ENCODE results near the gene PLEKHA3. TPM values are rescaled to one million over a fixed set of nuclear protein-coding genes. Genes with fewer than 3 reads are reported as not detected.

The PLEKHA3 gene
- polyA plus RNA-seq, 1 donor (not counting 4 experiments of a cell fraction or from before 2014, with no cell fraction given), result 15.8 TPM

DNA sequence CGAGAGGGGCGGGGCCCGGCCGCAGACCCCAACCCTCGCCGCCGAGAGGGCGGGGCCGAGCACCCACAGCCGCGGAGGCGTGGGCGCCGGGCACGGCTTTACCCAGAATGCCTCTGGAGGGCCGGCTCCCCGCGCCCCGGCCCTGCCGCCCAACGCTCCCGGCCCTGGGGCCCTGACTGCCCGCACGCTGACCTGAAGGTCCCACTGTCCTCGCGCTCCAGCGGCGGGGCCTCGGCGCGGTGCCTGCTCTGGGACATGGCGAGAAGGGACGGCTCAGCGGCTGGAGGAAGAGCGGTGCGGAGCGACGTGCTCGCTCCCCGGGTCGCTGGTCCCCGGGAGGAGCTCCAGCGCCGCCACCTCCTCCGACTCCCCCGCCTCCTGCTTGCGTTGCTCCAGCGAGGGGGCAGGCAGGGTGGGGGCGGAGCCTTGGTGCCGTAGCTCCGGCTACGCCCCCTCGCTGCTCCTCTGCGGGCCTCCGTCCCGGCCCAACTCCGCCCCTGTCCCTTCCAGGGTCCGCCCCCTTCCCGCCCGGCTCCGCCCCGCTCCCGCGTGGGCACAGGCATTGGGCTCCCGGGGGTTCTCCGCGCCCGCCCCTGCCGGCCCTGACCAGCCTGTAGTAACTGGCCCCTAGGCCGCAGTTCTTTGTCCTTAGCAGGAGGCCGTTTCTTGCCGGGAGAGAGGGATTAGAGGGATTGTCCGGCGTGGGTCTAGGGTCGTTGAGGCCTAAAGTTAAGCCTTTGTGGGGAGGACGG, 29.3 kb upstream of the PLEKHA3 start, which contains the start of the genes PJVK and PRKRA:
PJVK (plus strand) TSS at position 605 of the 752 bp plus-strand sequence. CDS start 2,032 bp downstream, outside the sequence.
PRKRA (minus strand) TSS at position 402 of the 752 bp plus-strand sequence; CDS start at position 257, 145 bp downstream.
- dilution Hi-C loops (cut with MboI; ENCODE audit: extremely low pct_ligation_motif_present, low sequenced_read_pairs), result no loop called here
- Histone ChIP-seq H3K9me1 (ENCODE audit: control insufficient read depth, extremely low read depth, insufficient read depth, low read length) (no peaks in the 10 kb centered on the region), H3K4me3 (ENCODE audit: control insufficient read depth in 2 of 3, extremely low read depth in 1 of 3, insufficient read depth in 2 of 3, low read depth in 1 of 3, low read length in 3 of 3) (peak within 1 kb of the TSS; percentile 74 to 95 (median 83)), H3K4me1 (ENCODE audit: control insufficient read depth, extremely low read depth, insufficient read depth, low read length) (peaks cover 21% of the 10 kb centered on the region), H3K36me3 (ENCODE audit: control insufficient read depth in 2 of 2, extremely low read depth in 1 of 2, insufficient read depth in 2 of 2, low read length in 2 of 2) (peaks cover 0 to 1% of the 10 kb centered on the region in 2 experiments), H3K9ac (ENCODE audit: control insufficient read depth, extremely low read depth, insufficient read depth, low read length) (peak within 1 kb of the TSS; percentile 95), H3K4me2 (ENCODE audit: control insufficient read depth, extremely low read depth, insufficient read depth, low read depth, low read length) (peak within 1 kb of the TSS; percentile 94), H4K20me1 (ENCODE audit: control insufficient read depth, extremely low read depth, insufficient read depth, low read length) (no peaks in the 10 kb centered on the region), H3K27ac (ENCODE audit: control insufficient read depth, insufficient read depth, low read length) (peak within 1 kb of the TSS; percentile 96), H3K27me3 (ENCODE audit: control insufficient read depth, extremely low read depth, insufficient read depth, low read length) (no peaks in the 10 kb centered on the region), H3K9me3 (ENCODE audit: control insufficient read depth, low read depth, low read length) (no peaks in the 10 kb centered on the region), H2AFZ (ENCODE audit: control insufficient read depth, low read length) (peak within 1 kb of the TSS; percentile 96), H3K79me2 (ENCODE audit: control insufficient read depth, insufficient read depth, low read length) (peaks cover 25% of the 10 kb centered on the region)
- TF ChIP-seq, protein P1, sequence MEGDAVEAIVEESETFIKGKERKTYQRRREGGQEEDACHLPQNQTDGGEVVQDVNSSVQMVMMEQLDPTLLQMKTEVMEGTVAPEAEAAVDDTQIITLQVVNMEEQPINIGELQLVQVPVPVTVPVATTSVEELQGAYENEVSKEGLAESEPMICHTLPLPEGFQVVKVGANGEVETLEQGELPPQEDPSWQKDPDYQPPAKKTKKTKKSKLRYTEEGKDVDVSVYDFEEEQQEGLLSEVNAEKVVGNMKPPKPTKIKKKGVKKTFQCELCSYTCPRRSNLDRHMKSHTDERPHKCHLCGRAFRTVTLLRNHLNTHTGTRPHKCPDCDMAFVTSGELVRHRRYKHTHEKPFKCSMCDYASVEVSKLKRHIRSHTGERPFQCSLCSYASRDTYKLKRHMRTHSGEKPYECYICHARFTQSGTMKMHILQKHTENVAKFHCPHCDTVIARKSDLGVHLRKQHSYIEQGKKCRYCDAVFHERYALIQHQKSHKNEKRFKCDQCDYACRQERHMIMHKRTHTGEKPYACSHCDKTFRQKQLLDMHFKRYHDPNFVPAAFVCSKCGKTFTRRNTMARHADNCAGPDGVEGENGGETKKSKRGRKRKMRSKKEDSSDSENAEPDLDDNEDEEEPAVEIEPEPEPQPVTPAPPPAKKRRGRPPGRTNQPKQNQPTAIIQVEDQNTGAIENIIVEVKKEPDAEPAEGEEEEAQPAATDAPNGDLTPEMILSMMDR (optimal IDR thresholded peaks at IDR 0.05 in 1 of 3, IDR thresholded peaks at IDR 0.05 in 1 of 3, conservative IDR thresholded peaks at IDR 0.05 in 1 of 3; ENCODE audit: extremely low read depth in 1 of 3, insufficient read depth in 2 of 3, low read length in 3 of 3), result no peak
- no peak for TF ChIP-seq EZH2 (IDR thresholded peaks at IDR 0.05; ENCODE audit: low read length)
- DNase-seq (ENCODE audit: low read depth, low spot score), result peak; percentile 25
- FAIRE-seq, result peak; percentile 53

DNA sequence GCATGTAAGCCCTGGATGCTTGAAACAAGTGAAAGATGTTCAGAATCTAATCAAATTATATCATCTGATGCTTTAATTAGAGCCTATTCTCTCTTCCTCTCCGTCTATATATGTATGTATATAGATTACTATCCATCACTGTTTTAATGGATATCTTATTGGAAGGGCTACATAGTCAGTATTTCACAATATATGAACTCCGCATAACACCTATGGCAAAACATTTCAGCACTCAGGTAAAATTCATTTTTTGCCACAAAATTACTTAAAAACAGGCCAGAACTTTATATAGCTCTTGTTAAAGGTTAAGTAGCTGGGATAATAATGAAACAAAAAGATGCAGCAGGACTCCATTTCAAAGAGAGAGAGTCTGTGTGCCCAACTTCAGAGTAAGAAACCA, 27.9 kb upstream of the PLEKHA3 start:
- no peak for DNase-seq (ENCODE audit: low read depth, low spot score)
- no peak overlapping the region for H2AFZ ChIP-seq (ENCODE audit: control insufficient read depth, low read length)
- H3K79me2 ChIP-seq (ENCODE audit: control insufficient read depth, insufficient read depth, low read length), result peaks cover 25% of the 10 kb centered on the region
- dilution Hi-C loops (cut with MboI; ENCODE audit: extremely low pct_ligation_motif_present, low sequenced_read_pairs), result no loop called here
- H3K9ac ChIP-seq (ENCODE audit: control insufficient read depth, extremely low read depth, insufficient read depth, low read length), result no peak overlapping the region
- H3K27ac ChIP-seq (ENCODE audit: control insufficient read depth, insufficient read depth, low read length), result no peak overlapping the region
- peak overlapping the region; percentile 94 for H3K4me2 ChIP-seq (ENCODE audit: control insufficient read depth, extremely low read depth, insufficient read depth, low read depth, low read length)
- no peaks in the 10 kb centered on the region for H3K27me3 ChIP-seq (ENCODE audit: control insufficient read depth, extremely low read depth, insufficient read depth, low read length)
- no peak for FAIRE-seq
- H3K4me1 ChIP-seq (ENCODE audit: control insufficient read depth, extremely low read depth, insufficient read depth, low read length), result peaks cover 21% of the 10 kb centered on the region
- no peaks in the 10 kb centered on the region for H3K9me3 ChIP-seq (ENCODE audit: control insufficient read depth, low read depth, low read length)
- H3K9me1 ChIP-seq (ENCODE audit: control insufficient read depth, extremely low read depth, insufficient read depth, low read length), result no peaks in the 10 kb centered on the region
- H4K20me1 ChIP-seq (ENCODE audit: control insufficient read depth, extremely low read depth, insufficient read depth, low read length), result no peaks in the 10 kb centered on the region
- H3K36me3 ChIP-seq (ENCODE audit: control insufficient read depth in 2 of 2, extremely low read depth in 1 of 2, insufficient read depth in 2 of 2, low read length in 2 of 2), result peaks cover 0 to 1% of the 10 kb centered on the region in 2 experiments
- no peak overlapping the region for H3K4me3 ChIP-seq (ENCODE audit: control insufficient read depth in 2 of 3, extremely low read depth in 1 of 3, insufficient read depth in 2 of 3, low read depth in 1 of 3, low read length in 3 of 3)
- TF ChIP-seq, protein P1 (optimal IDR thresholded peaks at IDR 0.05 in 1 of 3, IDR thresholded peaks at IDR 0.05 in 1 of 3, conservative IDR thresholded peaks at IDR 0.05 in 1 of 3; ENCODE audit: extremely low read depth in 1 of 3, insufficient read depth in 2 of 3, low read length in 3 of 3), result no peak
- TF ChIP-seq EZH2 (IDR thresholded peaks at IDR 0.05; ENCODE audit: low read length), result no peak

Data from keratinocyte (primary cell).